Heart left ventricle (tissue), 13 donors: ENCODE results near the gene VAMP7.

Experiments used
- POLR2A ChIP-seq, 2 donors: fragments of 450-650 bp; IDR thresholded peaks; one replicate each; pipeline ENCODE4 v1.6.1; 2017; ENCODE audit warnings: antibody characterized with exemption in 2 of 2, mild to moderate bottlenecking in 2 of 2, moderate library complexity in 2 of 2
- TF ChIP-seq, protein P1 (sequence below), 12 donors: fragments of 200-600 bp; sonication (generic) in 4 of 12; IDR thresholded peaks; one replicate each; pipeline versions ENCODE4 v1.5.0 to v1.8.0; 2018 to 2022; ENCODE audit warnings: antibody characterized with exemption in 12 of 12, mild to moderate bottlenecking in 5 of 12
- donor health status: ischemic (EF 13 %, LVEDD 7.1; RV severe dilation, severe dysfunction).
- donor health status: DM: no; HTN: yes; CAD: no.
- donor health status: DM: no; HTN: no; CAD: no.
- donor health status: ischemic (EF 25% LVEDD 6.9; RV normal size, moderate dysfunction).
- donor health status: ischemic (EF 25% LVEDD 5.7; RV mildly dilated, moderate dysfunction).
- donor health status: ischemic (EF 35%, LVEDD 5.7; RV mildly dilated, moderate dysfunction).
- donor health status: nonischemic (EF 11% LVEDD 7.7; RV severe dilation, severe dysfunction).
- donor health status: DM: yes; HTN: yes; CAD: no.
- donor health status: PGD.
- donor health status: ischemic (EF 29% LVEDD 5.4; RV normal size, mild dysfunction).
- donor health status: nonischemic (EF 23%, LVEDD 6.1; RV moderate dilation, normal function).

DNA sequence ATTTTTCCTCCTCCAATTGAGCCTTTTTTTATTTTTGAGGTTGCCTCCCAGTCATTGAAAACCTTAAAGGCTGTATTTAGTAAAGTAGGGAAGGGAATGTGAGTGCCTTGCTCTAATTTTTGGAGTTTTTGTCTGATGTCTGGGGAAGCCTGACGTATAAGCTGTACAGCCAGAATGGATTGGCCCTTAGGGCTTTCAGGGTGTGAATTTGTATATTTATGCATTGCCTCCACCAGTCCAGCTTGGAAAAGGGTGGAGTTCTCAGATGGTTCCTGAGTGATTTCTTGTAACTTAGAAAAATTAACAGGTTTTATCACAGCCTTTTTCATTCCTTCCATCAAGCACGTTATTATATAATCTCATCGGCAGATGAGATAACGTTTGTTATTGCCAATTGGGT is 107.7 kb downstream of the VAMP7 start:
- TF ChIP-seq, protein P1, sequence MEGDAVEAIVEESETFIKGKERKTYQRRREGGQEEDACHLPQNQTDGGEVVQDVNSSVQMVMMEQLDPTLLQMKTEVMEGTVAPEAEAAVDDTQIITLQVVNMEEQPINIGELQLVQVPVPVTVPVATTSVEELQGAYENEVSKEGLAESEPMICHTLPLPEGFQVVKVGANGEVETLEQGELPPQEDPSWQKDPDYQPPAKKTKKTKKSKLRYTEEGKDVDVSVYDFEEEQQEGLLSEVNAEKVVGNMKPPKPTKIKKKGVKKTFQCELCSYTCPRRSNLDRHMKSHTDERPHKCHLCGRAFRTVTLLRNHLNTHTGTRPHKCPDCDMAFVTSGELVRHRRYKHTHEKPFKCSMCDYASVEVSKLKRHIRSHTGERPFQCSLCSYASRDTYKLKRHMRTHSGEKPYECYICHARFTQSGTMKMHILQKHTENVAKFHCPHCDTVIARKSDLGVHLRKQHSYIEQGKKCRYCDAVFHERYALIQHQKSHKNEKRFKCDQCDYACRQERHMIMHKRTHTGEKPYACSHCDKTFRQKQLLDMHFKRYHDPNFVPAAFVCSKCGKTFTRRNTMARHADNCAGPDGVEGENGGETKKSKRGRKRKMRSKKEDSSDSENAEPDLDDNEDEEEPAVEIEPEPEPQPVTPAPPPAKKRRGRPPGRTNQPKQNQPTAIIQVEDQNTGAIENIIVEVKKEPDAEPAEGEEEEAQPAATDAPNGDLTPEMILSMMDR (IDR thresholded peaks at IDR 0.05) = no peak
- no peak for TF ChIP-seq POLR2A (IDR thresholded peaks at IDR 0.05)
